ENCODE results near the gene PABPC1L.
"Not testable (repeated sequence)": the region's sequence is repeated elsewhere in the genome, so short reads cannot be mapped to it uniquely, and the experiment has no call there.

The PABPC1L gene

DNA sequence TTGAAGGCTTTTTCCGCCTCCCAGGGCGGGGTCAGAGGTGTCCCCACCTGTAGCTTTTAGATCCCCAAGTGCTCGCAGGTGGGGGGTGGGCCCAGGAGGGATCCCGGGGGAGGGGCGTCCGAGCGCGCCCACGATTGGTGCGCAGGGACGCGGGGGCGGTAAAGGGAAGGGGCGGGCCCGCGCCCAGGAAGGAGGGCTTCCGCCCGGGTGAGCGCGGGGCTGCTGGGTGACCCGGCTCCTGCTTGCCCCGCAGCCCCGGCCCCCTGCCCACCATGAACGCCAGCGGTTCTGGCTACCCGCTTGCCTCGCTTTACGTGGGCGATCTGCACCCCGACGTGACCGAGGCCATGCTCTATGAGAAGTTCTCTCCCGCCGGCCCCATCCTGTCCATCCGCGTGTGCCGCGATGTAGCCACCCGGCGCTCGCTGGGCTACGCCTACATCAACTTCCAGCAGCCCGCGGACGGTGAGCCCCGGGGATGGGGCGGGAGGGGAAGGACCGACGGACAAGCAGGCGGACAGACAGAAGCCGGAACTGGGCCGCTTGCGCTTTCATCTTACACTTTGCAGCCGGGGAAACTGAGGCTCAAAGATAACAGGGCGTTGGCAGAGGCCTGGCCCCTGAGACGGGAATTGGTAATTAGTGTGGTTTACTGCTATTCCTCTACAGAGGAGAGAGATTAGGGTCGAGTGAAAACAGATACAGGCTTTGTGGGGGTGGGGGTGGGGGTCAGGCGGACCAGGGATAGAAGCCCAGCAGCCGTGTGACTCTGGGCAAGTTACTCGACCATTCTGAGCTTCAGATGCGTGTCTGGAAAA, at the start of gene PABPC1L:
TSS of gene PABPC1L (plus strand) at position 189 of the 818 bp plus-strand sequence. CDS start at position 273, 84 bp downstream.
- peak; percentile 72 to 77 for DNase-seq (ENCODE audit: low read depth in 2 of 2)

DNA sequence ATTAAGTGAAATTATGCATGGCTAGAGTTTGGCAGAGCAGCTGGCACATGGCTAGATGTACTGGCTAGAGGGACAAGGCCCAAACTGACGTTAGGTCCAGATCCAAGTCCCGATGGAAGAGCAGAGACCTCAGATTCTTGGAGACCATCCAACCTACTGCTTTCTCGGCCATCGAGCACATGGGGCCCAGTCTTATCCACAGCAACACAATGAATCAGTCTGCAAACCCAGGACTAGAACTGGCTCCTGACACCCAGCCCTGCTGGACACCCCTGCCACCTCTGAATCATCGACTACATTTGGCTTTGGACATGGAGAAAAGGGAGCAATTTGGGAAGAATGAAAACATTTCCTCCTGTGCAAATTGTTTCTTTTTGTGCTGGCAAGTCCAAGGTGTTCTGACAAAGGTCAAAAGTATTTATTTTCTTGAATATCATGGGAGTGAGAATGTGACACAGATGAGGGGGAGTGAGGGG, 48.3 kb upstream of the PABPC1L start:
- no peak for DNase-seq (ENCODE audit: low read depth in 2 of 2)

DNA sequence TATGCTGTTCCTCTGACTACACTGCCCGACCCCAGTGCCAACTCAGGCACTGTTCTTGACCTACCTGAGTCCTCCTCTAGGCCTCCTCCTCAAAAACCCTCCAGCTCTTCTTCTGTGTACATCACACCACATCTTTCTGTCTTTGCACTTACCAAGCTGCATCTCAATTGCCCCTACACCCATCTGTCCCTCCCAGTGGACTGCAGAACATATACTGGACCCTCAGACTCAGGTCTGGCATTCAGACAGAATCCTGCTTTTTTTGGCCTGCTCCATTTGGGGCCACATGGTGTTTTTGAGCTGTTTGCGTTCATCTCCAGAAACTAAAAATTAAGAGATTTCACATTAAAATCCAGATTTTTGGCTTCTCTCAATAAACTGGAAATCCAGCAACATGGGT, 47.6 kb upstream of the PABPC1L start:
- no peak for DNase-seq (ENCODE audit: low read depth in 2 of 2)

GRCh38 chr20:44863365-44864084, 46.3 kb upstream of the PABPC1L start:
- not testable (repeated sequence) for DNase-seq (ENCODE audit: low read depth in 2 of 2)

- DNase-seq (ENCODE audit: low read depth in 2 of 2): not testable (repeated sequence)
Measured at GRCh38 chr20:44864493-44864892, 45.4 kb upstream of the PABPC1L start.

- DNase-seq (ENCODE audit: low read depth in 2 of 2): no peak
Measured at GRCh38 chr20:44866703-44867335, 43.0 kb upstream of the PABPC1L start.

DNA sequence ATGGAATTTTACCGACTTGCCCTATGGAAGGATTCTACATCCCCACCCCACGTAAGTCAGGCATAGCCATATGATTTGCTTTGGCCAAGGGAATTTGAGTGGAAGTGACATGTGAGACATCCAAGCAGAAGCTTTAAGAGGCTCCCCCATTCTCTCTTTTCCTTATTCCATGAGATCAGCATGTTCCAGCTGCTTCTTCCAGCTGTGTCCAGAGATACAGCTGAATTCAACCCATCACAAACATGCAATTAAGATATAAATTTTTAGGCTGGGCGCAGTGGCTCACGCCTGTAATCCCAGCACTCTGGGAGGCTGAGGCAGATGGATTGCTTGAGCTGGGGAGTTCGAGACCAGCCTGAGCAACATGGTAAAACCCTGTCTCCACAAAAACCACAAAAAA, 40.4 kb upstream of the PABPC1L start:
- DNase-seq (ENCODE audit: low read depth in 2 of 2): no peak

GRCh38 chr20:44882360-44882759, 27.5 kb upstream of the PABPC1L start:
- DNase-seq (ENCODE audit: low read depth in 2 of 2): not testable (repeated sequence)

- DNase-seq (ENCODE audit: low read depth in 2 of 2): no peak
Measured at GRCh38 chr20:44883214-44883902, 26.5 kb upstream of the PABPC1L start.

GRCh38 chr20:44884907-44885391, 24.9 kb upstream of the PABPC1L start:
- peak in 1 of 2 donors; percentile 9 for DNase-seq (ENCODE audit: low read depth in 2 of 2)

DNA sequence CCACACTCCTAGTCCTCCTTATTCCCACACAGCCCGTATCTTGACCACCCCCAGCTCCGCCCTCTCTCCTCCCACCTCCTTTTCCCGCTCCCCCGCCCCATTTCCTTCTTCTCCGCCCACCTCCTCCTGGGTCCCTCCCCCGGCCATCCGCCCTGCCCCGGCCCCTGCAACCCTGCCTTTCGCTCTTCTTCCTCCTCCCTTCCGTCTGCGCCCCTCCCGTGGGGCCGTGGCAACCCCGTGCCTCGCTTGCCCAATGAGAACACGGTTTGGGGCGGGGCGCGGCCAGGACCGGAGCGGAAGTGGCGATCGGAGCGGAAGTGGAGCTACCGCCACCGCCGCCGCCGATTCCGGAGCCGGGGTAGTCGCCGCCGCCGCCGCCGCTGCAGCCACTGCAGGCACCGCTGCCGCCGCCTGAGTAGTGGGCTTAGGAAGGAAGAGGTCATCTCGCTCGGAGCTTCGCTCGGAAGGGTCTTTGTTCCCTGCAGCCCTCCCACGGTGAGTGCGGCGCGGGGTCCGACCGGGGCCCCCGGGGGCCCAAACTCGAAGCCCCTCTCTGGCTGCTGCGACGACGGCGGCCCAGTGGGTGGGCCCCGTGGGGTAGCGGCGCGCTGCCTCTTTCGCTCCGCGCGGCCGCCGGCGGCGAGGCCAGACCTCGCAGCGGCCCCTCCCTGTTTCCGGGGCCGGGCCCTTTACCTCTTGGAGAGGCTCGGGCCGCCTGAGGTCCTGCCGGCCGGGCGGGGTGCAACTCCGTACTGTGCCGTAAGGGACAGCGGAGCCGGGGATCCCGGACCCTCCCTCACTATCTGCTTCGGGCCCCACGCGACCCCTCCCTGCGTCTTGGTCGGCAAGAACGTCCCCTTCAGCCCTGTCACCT, 24.2 kb upstream of the PABPC1L start, which contains the start of gene YWHAB:
TSS of gene YWHAB (plus strand) at position 314 of the 874 bp plus-strand sequence. CDS start 15,829 bp downstream, outside the sequence.
- peak; percentile 95 to 98 for DNase-seq (ENCODE audit: low read depth in 2 of 2)

DNA sequence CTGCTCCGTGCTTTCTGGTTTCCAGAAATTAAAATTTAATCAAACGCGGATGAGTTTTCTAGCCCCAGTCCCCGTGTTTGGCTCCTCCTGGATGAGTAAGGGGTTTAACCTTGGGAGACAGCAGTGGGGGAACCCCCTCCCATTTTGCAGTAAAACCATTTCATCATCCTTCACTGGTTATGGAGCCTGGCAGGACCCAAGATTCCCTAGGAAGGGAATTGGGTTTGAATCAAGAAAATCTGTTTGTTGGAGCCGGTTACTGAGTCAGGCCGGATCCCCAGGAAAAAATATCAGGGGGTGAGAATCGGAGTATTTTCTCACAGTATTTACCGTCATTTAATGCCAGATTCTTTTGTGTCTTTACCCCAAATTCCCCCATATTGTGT, 23.6 kb upstream of the PABPC1L start:
- no peak for DNase-seq (ENCODE audit: low read depth in 2 of 2)

- no peak for DNase-seq (ENCODE audit: low read depth in 2 of 2)
Measured at GRCh38 chr20:44886828-44887227, 23.0 kb upstream of the PABPC1L start.

- DNase-seq (ENCODE audit: low read depth in 2 of 2): no peak
Measured at GRCh38 chr20:44887466-44887865, 22.4 kb upstream of the PABPC1L start.

DNA sequence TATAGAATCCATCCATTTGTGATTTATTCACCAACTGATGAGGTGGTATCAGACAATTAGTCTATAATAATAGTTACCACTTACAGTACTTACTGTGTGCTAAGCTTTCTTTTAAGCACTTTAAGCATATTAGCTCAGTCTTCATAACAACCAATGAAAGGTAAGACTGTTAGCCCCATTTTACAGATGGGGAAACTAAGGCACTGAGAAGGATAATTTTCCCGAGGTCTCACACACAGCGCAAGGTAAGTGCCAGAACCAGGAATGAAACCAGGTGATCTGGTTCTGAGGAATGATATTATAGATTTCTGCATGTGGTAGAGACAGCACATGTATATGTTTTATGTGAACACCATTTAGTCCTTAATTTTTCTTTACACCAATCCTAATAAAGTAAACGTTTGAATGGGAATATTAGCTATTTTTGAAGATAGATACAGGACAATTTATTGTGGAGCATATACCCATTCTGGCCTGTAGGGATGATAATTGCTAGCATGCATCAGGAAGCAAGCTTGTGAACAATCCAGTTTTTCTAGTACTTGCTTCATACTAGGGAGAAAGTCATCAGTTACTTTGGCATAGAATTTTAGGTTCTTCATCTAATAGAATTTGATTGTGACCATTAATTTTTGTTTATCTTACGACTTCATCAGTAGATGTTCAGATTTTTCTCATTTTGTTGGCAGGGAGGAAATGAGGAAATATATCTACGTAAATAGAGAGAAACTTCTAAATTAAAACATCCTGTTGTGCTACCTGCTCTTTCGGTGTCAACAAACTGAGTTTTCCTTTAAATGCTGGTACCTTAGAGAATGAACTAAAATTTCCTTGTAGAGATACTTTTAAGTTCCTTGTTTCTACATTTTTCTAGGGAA, 21.4 kb upstream of the PABPC1L start:
- DNase-seq (ENCODE audit: low read depth in 2 of 2): no peak

GRCh38 chr20:44891826-44892225, 18.0 kb upstream of the PABPC1L start:
- DNase-seq (ENCODE audit: low read depth in 2 of 2): no peak

GRCh38 chr20:44894959-44895358, 14.9 kb upstream of the PABPC1L start:
- no peak for DNase-seq (ENCODE audit: low read depth in 2 of 2)

GRCh38 chr20:44896583-44896982, 13.3 kb upstream of the PABPC1L start:
- DNase-seq (ENCODE audit: low read depth in 2 of 2): no peak

GRCh38 chr20:44897133-44897532, 12.7 kb upstream of the PABPC1L start:
- DNase-seq (ENCODE audit: low read depth in 2 of 2): no peak
